Smooth muscle cell of bladder (primary cell): Measurements from ENCODE around the gene MAB21L1. TPM values are rescaled to one million over a fixed set of nuclear protein-coding genes. Genes with fewer than 3 reads are reported as not detected.

Experiments used
- total RNA-seq: library from RNA; depleted of rRNA; stranded (reverse); fragments of >200 nt; gene quantifications from 2 replicates; pipeline ENCODE4 v1.2.3, GENCODE V29; 2014

The MAB21L1 gene
- 0.09 and 0.43 TPM in 2 replicates for total RNA-seq

DNA sequence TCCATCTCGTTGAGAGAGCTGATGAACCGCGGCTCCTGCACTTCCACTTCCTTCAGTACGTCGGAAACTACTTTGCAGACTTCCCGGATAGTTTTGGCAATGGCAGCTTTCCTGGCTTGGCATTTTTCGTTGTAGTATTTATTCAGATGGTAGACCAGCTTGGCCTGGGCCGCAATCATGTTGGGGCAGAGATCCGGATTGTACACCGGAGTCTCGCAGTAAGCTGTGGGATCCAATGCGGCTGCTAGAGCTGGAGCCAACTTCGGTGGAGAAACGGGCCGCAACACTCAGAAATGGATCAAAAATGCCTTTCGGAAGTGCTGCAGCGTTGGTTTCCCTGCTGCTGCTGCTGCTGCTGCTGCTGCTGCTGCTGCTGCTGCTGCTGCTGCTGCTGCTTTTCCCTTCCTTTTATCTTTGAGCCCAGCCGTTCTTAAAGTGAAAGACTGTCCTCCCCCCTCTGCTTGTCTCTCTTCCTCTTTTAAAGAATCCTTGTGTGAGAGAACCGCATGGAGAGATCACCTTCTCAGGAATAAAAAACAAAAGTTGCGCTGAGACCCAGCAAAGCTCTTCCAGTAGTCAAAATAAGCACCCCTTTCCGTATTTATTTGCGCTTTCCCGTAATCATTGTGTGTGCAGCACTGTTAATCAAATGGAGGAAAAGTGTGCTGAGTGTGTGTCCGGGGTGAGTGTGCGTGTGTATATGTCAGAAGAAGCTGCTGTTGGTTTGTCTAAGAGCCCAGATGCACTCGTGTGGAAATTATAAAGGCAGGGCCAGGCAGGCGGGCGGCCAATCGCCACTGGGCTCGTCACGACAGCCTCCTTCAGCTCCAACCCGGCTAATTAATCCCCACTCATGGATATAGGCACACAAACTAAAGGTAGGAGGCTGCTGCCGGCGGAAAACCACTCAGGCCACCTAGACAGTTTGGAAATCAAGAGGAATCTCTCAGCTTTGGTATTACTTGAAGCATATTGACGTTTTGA lies at the start of gene MAB21L1:
Gene MAB21L1 (minus strand): TSS at position 730 of the 984 bp plus-strand sequence. CDS start 551 bp downstream, at position 179.

